T47D (cell line): ENCODE results near the gene PDE6C.
A peak's percentile ranks its signal among the peaks of the same experiment; 100 is the strongest.
"Not testable (repeated sequence)": the region's sequence is repeated elsewhere in the genome, so short reads cannot be mapped to it uniquely, and the experiment has no call there.

ENCODE experiments used
- DNase-seq, 2 experiments: peaks; one replicate each; pipeline versions ENCODE4 v3.0.0 to v3.0.0-alpha.2; 2011 to 2012; ENCODE audit warnings: low read depth in 1 of 2, low spot score in 1 of 2
- JUND ChIP-seq: IDR thresholded peaks from 2 replicates; pipeline ENCODE4 v1.6.1; 2012; ENCODE audit warnings: low read depth
- in situ Hi-C: cut with HindIII; loops from 2 replicates; pipeline ENCODE4 v1.10.0; 2016; ENCODE audit warnings: low sequenced_read_pairs, low pct_unique_long_range_greater_than_20kb

PDE6C gene

DNA sequence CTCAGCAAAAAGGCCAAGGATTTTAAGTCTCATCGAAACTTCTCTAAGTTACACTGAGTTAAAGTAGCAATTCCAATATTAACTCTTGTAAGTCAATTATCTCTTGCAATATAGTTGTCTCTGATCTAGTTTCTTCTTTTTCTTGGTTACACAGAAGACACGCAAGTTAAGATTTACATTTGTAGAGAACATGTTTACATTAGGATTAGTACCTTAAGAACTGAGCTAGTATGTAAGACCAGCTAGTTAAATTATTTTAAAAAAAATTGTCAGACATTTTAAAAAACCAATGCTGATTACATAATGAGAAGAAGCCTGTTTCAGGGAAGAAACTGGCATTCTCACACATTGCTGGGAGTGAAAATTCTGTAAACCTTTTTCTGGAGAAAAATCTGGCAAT is 58.7 kb downstream of the PDE6C start:
- no peak for DNase-seq
- TF ChIP-seq JUND, result no peak
- in situ Hi-C loops, result no loop called here

DNA sequence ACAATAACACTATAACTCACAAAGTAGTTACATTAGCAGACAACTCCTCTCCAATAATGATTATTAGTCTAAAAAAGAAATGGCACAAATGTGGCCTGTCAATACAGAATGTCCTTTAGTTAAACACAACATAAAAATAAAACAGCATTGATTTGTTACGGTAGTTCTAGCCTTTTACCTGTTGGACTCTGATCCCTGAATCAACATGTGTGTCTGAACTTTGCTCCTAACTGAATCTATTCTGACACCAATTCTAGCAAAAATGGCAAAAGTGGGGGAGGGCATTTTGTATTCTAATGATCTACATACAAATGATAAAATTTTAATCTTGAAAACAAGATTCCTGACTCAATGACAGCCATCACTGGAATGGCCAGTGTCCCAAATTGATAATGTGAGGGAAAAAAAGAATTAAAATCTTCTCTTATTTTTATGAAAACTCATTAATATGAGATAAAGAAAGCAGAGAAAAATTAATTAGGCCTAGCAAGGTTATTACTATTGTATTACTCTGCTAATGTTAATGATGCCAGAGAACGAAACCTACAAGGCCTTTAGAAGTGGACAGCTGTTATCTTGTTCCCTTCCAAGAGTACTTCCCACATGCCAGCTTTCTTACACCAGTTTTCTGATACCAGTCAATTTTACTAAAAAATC is 59.8 kb downstream of the PDE6C start:
- no peak for TF ChIP-seq JUND
- in situ Hi-C loops, result no loop called here

DNA sequence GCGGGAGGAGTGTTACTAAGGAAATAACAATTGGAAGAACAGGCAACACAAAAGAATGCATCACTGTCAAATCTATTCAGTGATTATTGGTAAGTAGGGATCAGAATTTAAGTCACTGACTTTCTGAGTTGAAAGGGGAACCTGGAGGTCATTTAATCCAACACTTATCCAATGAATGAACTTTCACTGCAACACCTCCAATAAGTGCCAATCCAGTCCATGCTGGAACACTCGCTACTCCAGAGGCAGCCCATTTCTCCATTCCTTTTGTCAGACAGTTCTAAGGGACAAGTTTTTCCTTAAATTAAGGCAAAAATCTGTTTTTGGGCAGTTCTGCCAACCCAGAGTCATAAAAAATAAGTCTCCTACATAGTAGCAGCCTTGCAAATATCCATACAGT is 60.6 kb downstream of the PDE6C start:
- in situ Hi-C loops, result no loop called here
- DNase-seq, result no peak
- no peak for TF ChIP-seq JUND

More for the DNA sequence above, 59.8 kb downstream of the PDE6C start:
- DNase-seq, result no peak

DNA sequence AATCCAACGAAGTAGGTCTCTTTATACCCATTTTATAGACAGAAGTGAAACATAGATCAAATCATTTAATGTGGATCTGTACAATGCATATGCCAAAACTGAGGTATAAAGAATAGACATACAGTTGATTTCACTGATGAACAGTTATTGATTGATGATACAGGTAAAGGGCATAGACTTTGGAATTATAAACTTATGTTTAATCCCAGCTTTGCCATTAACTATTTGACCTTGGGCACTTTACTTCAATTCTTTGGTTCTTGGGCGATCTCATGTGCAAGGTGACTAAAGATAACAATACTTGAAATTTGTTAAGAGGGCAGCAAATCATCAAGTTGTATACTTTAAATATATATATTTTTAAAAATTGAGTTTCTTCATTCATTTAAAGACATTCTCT is 61.5 kb downstream of the PDE6C start:
- in situ Hi-C loops, result no loop called here
- TF ChIP-seq JUND, result no peak
- DNase-seq, result no peak

DNA sequence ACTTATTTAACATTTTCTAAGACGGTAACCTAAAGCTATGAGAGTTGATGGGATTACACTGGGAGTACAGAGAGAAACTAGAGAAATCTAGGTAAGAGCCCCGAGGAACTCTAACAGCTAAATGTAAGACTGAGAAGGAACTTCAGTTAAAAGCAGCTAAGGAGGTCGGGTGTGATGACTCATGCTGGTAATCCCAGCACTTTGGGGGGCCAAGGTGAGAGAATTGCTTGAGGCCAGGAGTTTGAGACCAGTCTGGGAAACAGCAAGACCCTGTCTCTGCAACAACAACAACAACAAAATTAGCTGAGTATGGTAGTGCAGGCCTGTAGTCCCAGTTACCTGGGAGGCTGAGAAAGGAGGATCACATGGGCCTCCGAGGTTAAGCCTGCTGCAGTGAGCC is 66.0 kb downstream of the PDE6C start:
- DNase-seq, result no peak
- in situ Hi-C loops, result no loop called here
- TF ChIP-seq JUND, result no peak

DNA sequence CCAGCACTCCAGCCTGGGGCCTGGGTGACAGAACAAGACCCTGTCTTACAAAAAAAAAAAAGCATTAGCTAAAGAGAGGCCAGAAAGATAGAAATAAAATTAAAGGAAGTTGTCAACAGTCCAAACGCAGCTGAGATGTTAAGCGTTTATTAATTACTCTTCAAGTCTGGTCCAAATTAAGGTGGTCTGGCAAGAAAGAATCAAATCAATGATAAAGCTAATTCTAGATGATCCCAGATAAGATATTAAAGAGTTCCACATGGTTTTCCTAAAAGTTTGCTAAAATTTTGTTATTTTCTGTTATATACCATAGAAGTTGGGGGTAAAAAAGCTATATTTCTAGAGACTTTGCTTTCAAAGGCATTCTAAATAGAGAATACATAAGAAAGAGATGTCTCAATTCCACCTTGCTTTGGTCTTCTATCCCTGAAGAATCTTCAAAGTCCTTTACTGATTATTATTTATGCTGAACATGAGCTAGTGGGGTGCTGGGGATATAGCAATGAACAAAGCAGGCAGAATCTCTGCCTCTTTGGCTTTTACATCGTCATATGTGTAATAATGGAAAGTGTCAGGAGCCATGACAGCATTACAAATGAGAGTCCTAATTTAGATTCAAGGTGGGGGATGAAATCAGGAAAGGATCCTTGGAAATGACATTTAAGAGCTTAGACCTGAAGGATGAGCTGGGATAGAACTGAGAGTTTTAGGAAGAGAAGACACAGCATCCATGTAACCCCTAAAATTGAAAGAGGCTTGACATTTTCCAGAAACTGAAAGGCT is 66.7 kb downstream of the PDE6C start:
- in situ Hi-C loops, result no loop called here
- no peak for DNase-seq
- TF ChIP-seq JUND, result no peak

DNA sequence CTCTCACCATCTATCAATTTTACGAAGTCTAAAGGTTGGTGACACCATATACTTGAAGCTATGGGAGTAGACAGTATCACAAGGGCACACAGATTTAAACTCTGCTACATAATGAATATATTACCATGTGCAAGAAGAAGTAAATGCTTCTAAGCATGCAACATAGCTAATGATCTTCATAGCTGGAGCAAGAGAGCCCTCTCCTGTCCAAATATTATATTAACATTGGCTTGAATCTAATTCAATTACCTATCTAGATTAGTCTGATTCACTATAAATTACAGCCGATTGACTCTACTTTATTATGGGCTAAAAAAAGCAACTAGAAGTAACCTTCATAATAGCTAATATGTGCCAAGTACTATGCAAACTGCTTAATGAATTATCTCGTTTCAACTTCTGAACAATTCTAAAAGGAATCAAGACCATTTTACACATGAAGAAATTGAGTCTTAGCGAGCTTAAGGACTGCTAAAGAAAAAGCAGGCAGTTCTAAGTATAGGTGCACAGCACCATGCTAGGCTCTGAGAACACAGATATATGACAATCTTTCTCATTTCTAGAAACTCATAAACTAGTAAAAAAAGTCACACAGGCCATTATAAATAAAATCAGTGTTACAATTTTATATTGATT is 68.2 kb downstream of the PDE6C start:
- TF ChIP-seq JUND, result no peak
- DNase-seq, result peak; percentile 20 to 75
- in situ Hi-C loops, result no loop called here

DNA sequence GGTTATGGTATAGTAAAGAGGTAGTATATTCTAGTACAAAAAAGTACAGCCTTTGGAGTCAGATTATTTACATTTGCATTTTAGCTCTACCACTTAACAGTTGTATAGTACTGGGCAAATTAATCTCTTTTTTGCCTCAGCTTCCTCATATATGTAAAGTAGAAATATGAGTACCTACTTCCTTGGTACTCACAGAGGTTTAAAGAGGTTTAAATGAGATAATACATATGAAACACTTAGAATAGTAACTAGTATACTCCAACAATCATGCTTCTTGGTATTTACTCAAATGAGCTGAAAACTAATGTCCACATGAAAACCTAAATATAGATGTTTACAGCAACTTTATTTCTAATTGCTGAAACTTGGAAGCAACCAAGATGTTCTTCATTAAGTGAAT is 75.4 kb downstream of the PDE6C start:
- no peak for DNase-seq
- in situ Hi-C loops, result no loop called here
- no peak for TF ChIP-seq JUND

DNA sequence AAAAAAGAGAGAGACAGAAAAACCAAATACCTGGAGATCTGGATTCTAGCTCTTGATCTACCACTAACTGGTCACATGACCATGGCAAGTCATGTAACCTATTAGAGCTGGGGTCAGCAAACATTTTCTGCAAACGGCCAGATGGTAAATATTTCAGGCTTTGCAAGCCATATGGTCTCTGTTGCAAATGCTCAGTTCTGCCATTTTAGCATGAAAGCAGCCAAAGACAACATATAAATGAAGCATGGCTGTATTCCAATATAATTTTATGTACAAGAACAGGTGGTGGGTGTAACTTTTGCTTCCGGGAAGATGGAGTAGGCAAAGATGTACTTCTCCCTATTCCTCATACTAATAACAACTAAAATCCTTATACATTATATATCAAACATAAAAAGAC is 83.4 kb downstream of the PDE6C start:
- DNase-seq, result no peak
- in situ Hi-C loops, result no loop called here
- TF ChIP-seq JUND, result no peak

DNA sequence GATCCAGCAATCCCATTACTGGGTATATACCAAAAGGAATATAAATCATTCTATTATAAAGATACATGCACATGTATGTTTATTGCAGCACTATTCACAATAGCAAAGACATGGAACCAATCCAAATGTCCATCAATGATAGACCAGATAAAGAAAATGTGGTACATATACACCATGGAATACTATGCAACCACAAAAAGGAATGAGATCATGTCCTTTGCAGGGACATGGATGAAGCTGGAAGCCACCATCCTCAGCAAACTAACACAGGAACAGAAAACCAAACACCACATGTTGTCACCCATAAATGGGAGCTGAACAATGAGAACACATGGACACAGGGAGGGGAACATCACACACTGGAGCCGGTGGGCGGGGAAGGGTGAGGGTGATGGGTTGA is 84.2 kb downstream of the PDE6C start:
- in situ Hi-C loops, result not testable (repeated sequence)

DNA sequence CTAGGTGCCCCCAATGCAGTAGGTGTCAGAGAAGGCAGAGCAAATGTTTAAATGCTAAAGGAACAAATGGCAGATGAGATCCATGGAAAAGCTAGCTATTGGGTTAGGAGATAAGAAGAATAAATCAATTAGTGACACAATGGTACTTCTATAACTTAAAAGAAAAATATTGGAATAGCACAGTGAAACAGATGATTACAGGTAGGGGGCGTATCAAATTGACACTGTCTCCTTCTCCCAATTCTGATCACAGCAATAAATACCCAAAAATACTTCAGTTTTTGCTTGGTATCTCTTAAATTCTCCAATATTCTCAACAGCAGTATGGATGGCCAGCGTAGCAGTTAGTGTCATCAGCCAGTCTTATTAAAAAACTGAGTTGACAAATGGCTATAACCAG is 84.9 kb downstream of the PDE6C start:
- TF ChIP-seq JUND, result no peak
- DNase-seq, result no peak
- in situ Hi-C loops, result no loop called here

More for the DNA sequence above, 84.2 kb downstream of the PDE6C start:
- not testable (repeated sequence) for DNase-seq

DNA sequence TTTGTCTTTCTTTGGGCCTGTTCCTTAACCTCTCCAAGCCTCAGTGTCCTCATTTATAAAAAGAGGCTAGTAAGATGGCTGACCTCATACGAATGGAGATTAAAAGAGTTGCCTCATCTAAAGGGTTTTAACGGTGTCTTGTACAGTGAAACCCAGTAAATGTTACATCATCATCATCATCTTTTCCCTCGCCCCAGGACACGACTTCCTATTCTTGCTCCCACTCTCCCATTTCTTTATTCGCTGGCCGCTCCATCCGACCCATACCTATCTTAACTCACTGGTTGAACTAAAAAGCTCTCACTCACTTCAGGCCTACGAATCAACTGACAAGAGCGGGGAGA is 89.5 kb downstream of the PDE6C start:
- no peak for TF ChIP-seq JUND
- in situ Hi-C loops, result no loop called here
- DNase-seq, result no peak
